Upper lobe of right lung (tissue), 1 donor: Measurements from ENCODE around the gene MAU2. TPM values are rescaled to one million over a fixed set of nuclear protein-coding genes. Genes with fewer than 3 reads are reported as not detected.
"Not testable (repeated sequence)": the region's sequence is repeated elsewhere in the genome, so short reads cannot be mapped to it uniquely, and the experiment has no call there.

ENCODE experiments used
- ATAC-seq: fragments of 200-7000 bp; cut with Tn5 transposase; one replicate; pipeline ENCODE4 v1.9.1; 2020; ENCODE audit warnings: mild to moderate bottlenecking, moderate library complexity
- DNase-seq: peaks from one replicate; pipeline ENCODE4 v3.0.0-alpha.2; 2020
- H3K27ac ChIP-seq: fragments of 200-600 bp; one replicate; pipeline ENCODE4 v1.8.0; 2022
- H3K27me3 ChIP-seq: fragments of 200-600 bp; one replicate; pipeline ENCODE4 v1.8.0; 2022; ENCODE audit warnings: mild to moderate bottlenecking
- H3K36me3 ChIP-seq: fragments of 200-600 bp; one replicate; pipeline ENCODE4 v1.8.0; 2022
- H3K4me1 ChIP-seq: fragments of 200-600 bp; one replicate; pipeline ENCODE4 v1.8.0; 2022
- H3K4me3 ChIP-seq: fragments of 200-600 bp; one replicate; pipeline ENCODE4 v1.8.0; 2022; ENCODE audit warnings: mild to moderate bottlenecking
- H3K9me3 ChIP-seq: fragments of 200-600 bp; one replicate; pipeline ENCODE4 v1.8.0; 2022
- intact Hi-C: fragments of 100-400 bp; cut with DNase I; formaldehyde crosslinking; loops from one replicate; pipeline ENCODE4 v1.11.0; 2022
- total RNA-seq: library from RNA; stranded (reverse); fragmentation: NEBNext Ultra II Directional; extraction: Animal tissue kit (Norgen Biotek cat#: 25700); gene quantifications from one replicate; pipeline ENCODE4 v1.2.1, GENCODE V29; 2021
- TF ChIP-seq, protein P1 (sequence below): fragments of 200-600 bp; IDR thresholded peaks from one replicate; pipeline ENCODE4 v1.8.0; 2022; ENCODE audit warnings: antibody characterized with exemption
- donor health status: DM: no; HTN: yes; CAD: no; lungs with severe emphysema.

MAU2 gene
- total RNA-seq, 1 donor from 2014 or later = 60.5 TPM

DNA sequence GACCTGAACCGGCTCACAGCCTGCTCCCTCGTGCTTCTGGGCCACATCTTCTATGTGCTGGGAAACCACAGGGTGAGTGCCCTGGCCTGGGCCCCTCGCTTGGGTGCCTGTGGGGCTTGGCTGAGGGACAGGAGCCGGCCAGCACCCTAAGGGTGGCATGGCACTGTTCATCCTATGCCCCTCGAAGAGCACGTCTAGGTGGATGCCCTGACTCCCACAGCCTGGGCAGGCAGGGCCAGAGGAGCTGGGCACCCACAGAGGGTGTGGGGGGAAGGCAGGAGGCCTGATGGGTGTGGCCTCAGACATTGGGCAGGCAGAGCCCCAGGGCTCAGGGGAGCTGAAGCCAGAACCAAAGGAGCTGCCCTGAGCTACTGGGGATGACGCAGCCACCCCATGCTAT is 28.7 kb downstream of the MAU2 start:
- Histone ChIP-seq H3K9me3 (no peaks in the 10 kb centered on the region), H3K4me1 (no peaks in the 10 kb centered on the region), H3K27me3 (no peaks in the 10 kb centered on the region), H3K27ac (no peak overlapping the region), H3K4me3 (no peak overlapping the region), H3K36me3 (peaks cover 87% of the 10 kb centered on the region)
- intact Hi-C loops = no loop called here
- TF ChIP-seq, protein P1, sequence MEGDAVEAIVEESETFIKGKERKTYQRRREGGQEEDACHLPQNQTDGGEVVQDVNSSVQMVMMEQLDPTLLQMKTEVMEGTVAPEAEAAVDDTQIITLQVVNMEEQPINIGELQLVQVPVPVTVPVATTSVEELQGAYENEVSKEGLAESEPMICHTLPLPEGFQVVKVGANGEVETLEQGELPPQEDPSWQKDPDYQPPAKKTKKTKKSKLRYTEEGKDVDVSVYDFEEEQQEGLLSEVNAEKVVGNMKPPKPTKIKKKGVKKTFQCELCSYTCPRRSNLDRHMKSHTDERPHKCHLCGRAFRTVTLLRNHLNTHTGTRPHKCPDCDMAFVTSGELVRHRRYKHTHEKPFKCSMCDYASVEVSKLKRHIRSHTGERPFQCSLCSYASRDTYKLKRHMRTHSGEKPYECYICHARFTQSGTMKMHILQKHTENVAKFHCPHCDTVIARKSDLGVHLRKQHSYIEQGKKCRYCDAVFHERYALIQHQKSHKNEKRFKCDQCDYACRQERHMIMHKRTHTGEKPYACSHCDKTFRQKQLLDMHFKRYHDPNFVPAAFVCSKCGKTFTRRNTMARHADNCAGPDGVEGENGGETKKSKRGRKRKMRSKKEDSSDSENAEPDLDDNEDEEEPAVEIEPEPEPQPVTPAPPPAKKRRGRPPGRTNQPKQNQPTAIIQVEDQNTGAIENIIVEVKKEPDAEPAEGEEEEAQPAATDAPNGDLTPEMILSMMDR = no peak
- ATAC-seq = no peak
- DNase-seq = no peak

DNA sequence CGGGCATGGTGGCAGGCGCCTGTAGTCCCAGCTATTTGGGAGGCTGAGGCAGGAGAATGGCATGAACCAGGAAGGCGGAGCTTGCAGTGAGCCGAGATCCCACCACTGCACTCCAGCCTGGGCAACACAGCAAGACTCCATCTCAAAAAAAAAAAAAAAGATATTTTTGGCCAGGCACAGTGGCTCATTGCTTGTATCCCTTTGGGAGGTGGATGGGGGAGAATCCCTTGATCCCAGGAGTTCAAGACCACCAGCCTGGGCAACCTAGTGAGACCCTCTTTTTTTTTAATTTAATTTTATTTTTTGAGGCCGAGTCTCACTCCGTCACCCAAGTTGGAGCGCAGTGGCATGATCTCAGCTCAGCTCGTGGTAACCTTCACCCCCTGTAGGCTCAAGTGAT is 30.1 kb downstream of the MAU2 start:
- H3K27me3 ChIP-seq, H3K4me3 ChIP-seq, H3K9me3 ChIP-seq, H3K27ac ChIP-seq, intact Hi-C loops, H3K4me1 ChIP-seq, ATAC-seq, DNase-seq: not testable (repeated sequence)
- peaks cover 87% of the 10 kb centered on the region for H3K36me3 ChIP-seq

DNA sequence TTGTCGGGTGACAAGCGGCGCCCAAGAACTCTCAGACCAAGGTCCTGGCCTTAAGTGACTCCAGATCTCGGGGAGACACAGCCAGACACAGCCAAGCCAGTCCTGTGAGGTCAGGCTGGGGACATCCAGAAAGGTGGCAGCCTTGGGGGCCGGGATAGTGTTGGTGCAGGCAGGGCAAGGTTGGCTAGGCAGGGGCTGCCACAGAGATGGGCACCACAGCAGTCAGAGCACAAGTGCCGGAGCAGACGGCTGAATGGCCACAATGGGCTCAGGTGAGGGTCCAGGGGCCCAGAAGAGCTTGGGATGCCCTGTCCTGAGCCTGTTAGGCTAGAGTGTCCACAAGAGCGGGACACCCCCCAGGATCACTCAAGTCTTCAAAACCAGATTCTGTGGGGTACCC is 32.2 kb downstream of the MAU2 start:
- Histone ChIP-seq H3K4me1 (no peaks in the 10 kb centered on the region), H3K36me3 (peaks cover 87% of the 10 kb centered on the region), H3K4me3 (no peak overlapping the region), H3K9me3 (no peaks in the 10 kb centered on the region), H3K27me3 (no peaks in the 10 kb centered on the region), H3K27ac (no peak overlapping the region)
- intact Hi-C loops = no loop called here
- no peak for ATAC-seq
- TF ChIP-seq, protein P1 = no peak
- no peak for DNase-seq

DNA sequence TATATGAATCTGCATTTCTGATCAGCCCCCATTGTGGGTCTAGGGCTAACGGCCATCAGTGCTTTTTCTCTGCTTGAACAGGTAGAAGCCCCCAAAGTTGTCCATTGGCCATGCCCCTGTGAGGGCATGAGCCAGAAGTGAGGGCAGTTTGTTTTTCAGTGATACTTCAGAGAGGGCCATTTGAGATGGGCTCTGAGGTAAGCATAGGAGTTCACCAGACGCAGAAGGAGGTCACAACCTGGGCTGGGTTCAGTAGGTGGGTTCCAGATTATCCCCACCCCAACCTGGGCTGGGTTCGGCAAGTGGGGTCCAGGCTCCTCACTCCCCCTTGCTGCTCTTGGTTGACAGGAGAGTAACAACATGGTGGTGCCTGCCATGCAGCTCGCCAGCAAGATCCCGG is 33.4 kb downstream of the MAU2 start:
- Histone ChIP-seq H3K27me3 (no peaks in the 10 kb centered on the region), H3K36me3 (peaks cover 76% of the 10 kb centered on the region), H3K9me3 (no peaks in the 10 kb centered on the region), H3K27ac (no peak overlapping the region), H3K4me3 (no peak overlapping the region), H3K4me1 (no peaks in the 10 kb centered on the region)
- intact Hi-C loops = no loop called here
- ATAC-seq (no peak), DNase-seq (no peak)
- TF ChIP-seq, protein P1 = no peak

DNA sequence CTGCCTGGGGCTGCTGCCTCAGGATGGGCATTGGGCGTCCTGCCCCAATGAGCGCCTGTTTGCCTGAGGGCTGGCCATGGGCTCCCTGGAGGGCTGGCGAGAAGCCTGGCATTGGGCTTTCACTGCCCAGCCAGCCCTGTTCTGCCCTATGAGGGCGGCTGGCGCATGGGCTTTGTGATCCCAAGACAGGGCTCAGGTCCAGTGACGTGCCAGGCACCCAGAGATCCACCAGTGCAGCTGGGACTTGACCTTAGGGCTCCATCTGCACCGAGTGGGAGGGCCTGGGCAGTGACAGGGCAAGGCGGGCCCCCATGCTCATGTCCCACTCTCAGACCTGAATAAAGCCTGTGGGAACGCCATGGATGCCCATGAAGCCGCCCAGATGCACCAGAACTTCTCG is 34.3 kb downstream of the MAU2 start:
- TF ChIP-seq, protein P1 = no peak
- Histone ChIP-seq H3K4me3 (no peak overlapping the region), H3K36me3 (peaks cover 69% of the 10 kb centered on the region), H3K4me1 (no peaks in the 10 kb centered on the region), H3K27ac (no peak overlapping the region), H3K9me3 (no peaks in the 10 kb centered on the region), H3K27me3 (no peaks in the 10 kb centered on the region)
- ATAC-seq = no peak
- intact Hi-C loops = no loop called here
- no peak for DNase-seq

DNA sequence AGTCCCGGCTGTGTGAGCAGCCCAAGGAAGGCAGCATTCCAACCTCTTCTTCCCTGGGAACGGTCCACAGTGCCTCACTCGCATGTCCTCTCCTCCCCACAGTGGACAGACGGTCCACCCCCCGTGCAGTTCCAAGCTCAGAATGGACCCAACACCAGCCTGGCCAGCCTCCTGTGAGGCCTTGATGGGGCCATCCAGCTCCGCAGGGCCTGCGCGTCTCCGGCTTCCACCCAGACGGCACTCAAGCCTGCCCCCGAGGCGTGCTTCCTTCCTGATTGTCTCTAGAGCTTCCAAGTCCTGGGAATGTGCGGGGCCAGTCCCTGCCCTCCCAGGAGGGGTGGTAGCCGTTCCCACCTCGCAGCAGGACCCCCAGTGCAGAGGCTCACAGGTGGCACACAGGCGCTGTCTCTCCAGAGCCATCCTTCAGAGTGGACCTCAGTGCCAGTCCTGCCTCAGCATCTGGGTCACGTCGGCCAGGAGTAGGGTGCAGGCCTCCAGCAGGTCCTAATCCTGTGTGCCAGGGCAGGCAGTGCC is 35.0 kb downstream of the MAU2 start:
- no peak for DNase-seq
- Histone ChIP-seq H3K27ac (no peak overlapping the region), H3K36me3 (peaks cover 69% of the 10 kb centered on the region), H3K27me3 (no peaks in the 10 kb centered on the region), H3K4me3 (no peak overlapping the region), H3K4me1 (no peaks in the 10 kb centered on the region), H3K9me3 (no peaks in the 10 kb centered on the region)
- no peak for ATAC-seq
- intact Hi-C loops = no loop called here
- TF ChIP-seq, protein P1 = no peak
